Astrocyte of the cerebellum (primary cell): ENCODE measurements around the gene STKLD1.

Experiments
- DNase-seq: peaks from one replicate; pipeline ENCODE4 v3.0.0-alpha.2; 2011; ENCODE audit warnings: low read depth
- H3K4me3 ChIP-seq: 2 replicates; pipeline ENCODE4 v1.5.1; 2011; ENCODE audit warnings: mild to moderate bottlenecking, low read depth, low read length, moderate library complexity
- CTCF ChIP-seq: IDR thresholded peaks from 2 replicates; pipeline ENCODE4 v1.5.1; 2012; ENCODE audit warnings: low read length, low read depth, moderate library complexity, mild to moderate bottlenecking; ENCODE audit errors: missing control alignments
- in situ Hi-C: cut with HindIII; loops from 2 replicates; pipeline ENCODE4 v1.10.0; 2017; ENCODE audit warnings: low sequenced_read_pairs

STKLD1 gene

GRCh38 chr9:133362359-133363044 lies 13.7 kb upstream of the STKLD1 start:
- no peak for DNase-seq
- in situ Hi-C loops = no loop called here
- TF ChIP-seq CTCF = no peak
- no peak overlapping the region for H3K4me3 ChIP-seq

GRCh38 chr9:133366435-133366834 lies 9.7 kb upstream of the STKLD1 start:
- in situ Hi-C loops = no loop called here
- DNase-seq = no peak
- TF ChIP-seq CTCF = no peak
- no peak overlapping the region for H3K4me3 ChIP-seq

- in situ Hi-C loops = no loop called here
- DNase-seq = no peak
- no peak overlapping the region for H3K4me3 ChIP-seq
- TF ChIP-seq CTCF = no peak
Measured at GRCh38 chr9:133367221-133367620, 8.9 kb upstream of the STKLD1 start.

GRCh38 chr9:133367778-133368177 lies 8.4 kb upstream of the STKLD1 start:
- in situ Hi-C loops = no loop called here
- no peak overlapping the region for H3K4me3 ChIP-seq
- no peak for DNase-seq

GRCh38 chr9:133368249-133368881 lies 7.8 kb upstream of the STKLD1 start:
- DNase-seq = no peak
- in situ Hi-C loops = no loop called here
- no peak overlapping the region for H3K4me3 ChIP-seq
- TF ChIP-seq CTCF = no peak

More at GRCh38 chr9:133367778-133368177, 8.4 kb upstream of the STKLD1 start:
- TF ChIP-seq CTCF = no peak

- in situ Hi-C loops = no loop called here
- TF ChIP-seq CTCF = no peak
- H3K4me3 ChIP-seq = no peak overlapping the region
- no peak for DNase-seq
Measured at GRCh38 chr9:133369422-133369821, 6.7 kb upstream of the STKLD1 start.
